CD4-positive, alpha-beta T cell treated with Interferon alpha-2 for 1 hour (primary cell): Measurements from ENCODE around the gene BRINP1.
A peak's percentile ranks its signal among the peaks of the same experiment; 100 is the strongest.

Experiments used
- DNase-seq, 2 donors: peaks; one replicate each; pipeline ENCODE4 v3.0.0-alpha.2; 2020 to 2022

The BRINP1 gene, protein sequence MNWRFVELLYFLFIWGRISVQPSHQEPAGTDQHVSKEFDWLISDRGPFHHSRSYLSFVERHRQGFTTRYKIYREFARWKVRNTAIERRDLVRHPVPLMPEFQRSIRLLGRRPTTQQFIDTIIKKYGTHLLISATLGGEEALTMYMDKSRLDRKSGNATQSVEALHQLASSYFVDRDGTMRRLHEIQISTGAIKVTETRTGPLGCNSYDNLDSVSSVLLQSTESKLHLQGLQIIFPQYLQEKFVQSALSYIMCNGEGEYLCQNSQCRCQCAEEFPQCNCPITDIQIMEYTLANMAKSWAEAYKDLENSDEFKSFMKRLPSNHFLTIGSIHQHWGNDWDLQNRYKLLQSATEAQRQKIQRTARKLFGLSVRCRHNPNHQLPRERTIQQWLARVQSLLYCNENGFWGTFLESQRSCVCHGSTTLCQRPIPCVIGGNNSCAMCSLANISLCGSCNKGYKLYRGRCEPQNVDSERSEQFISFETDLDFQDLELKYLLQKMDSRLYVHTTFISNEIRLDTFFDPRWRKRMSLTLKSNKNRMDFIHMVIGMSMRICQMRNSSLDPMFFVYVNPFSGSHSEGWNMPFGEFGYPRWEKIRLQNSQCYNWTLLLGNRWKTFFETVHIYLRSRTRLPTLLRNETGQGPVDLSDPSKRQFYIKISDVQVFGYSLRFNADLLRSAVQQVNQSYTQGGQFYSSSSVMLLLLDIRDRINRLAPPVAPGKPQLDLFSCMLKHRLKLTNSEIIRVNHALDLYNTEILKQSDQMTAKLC

DNA sequence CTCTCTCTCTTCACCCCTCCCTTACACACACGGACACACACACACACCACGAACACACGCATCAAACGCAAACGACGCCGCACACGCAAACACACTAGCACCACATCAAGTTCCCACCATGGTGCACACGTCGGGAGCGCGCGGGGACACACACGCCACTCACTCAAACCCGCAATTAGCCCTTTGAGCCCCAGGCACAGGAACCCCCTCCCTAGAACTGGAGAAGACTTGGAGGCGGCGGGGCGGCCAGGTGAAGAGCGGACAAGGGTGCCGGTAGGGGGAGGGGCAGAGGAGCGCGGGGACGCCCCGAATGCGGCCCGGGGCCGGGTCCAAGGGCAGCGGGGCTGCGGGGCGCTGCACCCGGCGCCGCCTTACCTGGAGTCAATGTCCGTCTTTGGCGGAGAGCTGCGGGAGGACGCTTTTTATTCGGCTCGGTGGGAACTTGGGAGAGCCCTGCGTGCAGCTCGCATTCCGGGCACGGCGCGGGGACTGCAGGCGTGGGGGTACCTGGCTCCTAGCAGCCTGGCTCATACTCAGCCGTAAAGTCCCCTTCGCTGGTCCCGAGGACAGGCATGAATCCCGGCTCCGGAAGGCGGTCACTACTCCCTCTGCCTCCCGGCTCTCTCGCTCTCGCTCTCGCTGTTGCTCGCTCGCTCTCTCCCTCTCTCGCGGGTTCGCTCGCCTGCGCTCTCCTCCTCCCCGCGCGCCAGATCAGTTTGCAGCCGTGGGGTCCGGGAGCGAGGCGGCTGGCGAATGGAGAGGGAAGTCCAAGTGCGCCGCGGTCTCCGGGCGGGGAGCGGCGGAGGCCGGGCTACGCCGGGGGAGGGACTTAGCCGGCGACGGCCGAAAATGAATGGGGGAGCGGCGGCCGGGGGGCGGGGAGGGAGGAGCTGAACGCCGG lies at the start of gene BRINP1:
TSS of gene BRINP1 (minus strand) at position 755 of the 901 bp plus-strand sequence. CDS start 56,080 bp downstream, outside the sequence.
- DNase-seq: no peak

DNA sequence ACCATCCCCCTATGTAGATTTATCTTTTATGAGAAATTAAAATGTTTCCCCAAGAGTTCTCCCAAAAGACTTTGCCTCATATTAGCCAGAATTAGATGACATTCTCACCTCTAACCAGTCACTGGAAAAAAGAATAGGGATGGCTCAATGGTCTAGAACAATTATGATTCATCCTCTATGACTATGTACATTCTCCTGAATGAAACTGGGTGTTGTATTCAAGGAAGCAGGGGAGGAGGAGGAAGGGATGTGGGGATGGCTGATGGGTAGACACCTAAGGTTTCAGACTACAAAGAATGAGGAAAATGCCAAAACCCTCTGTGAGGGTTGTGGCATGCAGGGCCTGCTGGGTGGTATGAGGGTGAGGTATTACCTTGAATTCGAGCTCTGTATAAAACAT lies 49.5 kb upstream of the BRINP1 start:
- no peak for DNase-seq

DNA sequence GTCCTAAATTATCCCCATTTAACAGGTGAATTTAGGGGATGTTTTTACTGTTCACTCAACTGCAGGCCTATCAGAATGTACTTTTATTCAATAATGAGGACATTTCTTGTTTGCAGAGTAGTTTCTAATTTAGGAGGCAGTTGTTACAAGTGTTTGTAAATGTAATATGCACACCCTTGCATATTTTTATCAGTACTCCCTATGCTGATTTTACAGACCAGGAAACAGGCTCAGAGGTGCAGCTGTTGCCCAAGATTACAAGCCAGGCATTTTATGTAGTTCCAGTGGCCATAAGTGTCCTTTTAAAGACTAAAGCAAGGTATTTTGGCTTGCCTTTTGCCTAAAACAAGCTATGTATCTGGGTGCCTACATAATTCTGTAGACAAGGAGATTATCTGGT lies 47.6 kb upstream of the BRINP1 start:
- DNase-seq: no peak

DNA sequence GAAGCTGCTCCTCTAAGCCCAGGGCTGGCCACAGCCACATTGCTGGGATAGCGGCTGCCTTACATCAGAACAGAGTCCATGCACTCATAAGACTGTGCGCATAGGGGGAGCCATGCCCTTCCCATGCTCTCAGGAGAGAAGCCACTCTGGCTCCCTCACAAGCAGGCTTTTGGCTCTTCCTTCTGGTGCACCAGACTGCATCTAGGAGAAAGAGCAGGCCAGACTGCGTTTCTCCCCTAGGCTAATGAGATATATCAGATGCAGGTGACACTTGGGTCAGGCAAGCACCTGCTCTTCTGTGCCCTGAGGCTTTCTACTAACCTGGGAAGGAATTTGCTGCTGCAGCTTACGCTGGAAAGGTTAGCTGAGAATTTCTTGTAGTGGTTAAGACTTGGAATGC lies 43.2 kb upstream of the BRINP1 start:
- no peak for DNase-seq

DNA sequence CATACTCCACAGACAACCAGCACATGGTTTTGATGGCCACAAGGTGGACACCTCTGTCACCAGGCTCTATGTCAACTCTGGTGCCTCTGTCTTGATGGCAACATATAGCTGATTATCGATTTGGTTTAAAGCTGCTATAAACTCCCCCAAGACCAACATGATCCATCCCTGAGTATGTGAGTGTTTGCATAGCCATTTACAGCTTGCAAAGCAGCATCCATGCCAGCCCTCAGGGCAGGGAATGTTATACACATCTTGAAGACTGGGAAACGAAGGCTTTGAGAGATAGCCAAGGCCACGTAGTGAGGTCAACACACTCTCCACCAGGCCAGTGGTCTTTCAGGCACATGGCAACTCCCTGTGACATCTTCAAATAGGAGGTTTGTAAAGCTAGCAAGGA lies 40.3 kb upstream of the BRINP1 start:
- no peak for DNase-seq

DNA sequence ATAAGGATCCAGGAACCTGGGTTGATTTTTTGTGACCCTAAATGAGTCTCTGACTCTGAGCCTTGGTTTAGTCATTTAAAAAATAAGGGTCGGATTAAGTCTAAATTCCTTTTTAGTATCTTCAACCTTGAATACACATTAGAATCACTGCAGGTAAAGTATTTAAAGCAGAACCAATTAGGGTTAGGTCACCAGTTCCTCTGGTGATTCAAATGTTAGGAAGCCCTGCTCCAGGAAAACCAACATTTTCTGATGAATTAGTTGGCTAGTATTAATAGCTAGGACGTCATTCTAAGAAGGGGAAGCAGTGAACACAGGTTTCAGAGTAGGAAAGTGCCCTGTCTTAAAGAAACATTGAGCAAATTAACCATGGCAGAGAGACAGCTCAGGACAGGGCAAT lies 31.4 kb upstream of the BRINP1 start:
- no peak for DNase-seq

DNA sequence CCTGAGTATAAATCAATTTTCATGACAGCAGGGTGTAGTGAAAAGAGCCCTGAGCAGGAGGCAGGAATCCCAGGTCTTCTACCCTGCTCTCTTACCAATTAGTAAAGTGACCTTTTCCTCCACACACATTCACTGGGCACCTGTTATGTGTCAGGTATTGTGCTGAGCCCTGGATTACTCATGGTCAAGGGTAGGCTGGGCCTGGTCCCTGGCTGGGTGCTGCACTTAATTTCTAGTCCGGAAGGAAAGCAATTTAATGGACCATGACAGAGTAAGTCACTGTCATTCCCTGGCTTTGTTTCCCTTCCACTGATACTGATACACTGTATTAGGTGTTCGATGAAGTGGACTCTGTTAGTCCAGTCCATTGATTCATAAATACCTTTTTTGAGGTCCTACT lies 29.1 kb upstream of the BRINP1 start:
- no peak for DNase-seq

DNA sequence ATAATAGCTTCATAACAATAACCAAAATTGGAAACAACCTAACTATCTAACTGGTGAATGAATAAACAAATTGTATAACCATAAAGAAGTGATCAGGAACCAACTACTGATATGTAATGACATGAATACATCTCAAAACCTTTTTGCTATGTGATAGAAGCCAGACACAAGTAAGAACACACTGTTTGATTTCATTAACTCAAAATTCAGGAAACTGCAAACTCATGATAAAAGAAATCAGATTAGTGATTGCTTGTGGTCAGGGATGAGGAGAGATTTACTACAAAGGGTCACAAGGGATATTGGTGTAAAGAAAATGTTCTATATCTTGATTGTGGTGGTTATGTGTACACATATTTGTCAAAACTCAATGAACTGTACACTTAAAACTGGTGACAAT lies 22.6 kb upstream of the BRINP1 start:
- DNase-seq: no peak

DNA sequence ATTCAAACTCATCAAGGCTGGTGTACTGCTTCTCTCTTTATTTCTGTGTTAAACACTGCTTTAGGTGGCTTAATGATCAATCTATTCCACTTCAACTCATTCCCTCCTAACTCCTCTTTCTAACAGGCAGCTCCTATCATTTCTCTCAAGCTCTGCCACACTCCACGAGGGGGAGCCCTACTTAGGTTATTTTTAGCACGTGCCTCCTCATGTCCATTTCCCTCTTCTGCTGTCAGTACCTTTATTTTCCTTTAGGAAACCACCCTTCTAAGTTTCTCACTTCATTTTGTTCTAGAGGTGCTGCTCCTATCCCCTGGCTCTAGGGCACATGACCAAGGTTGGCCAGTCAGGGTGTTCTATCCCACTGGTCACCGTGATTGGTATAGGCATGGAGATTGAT lies 6.7 kb upstream of the BRINP1 start:
- no peak for DNase-seq

DNA sequence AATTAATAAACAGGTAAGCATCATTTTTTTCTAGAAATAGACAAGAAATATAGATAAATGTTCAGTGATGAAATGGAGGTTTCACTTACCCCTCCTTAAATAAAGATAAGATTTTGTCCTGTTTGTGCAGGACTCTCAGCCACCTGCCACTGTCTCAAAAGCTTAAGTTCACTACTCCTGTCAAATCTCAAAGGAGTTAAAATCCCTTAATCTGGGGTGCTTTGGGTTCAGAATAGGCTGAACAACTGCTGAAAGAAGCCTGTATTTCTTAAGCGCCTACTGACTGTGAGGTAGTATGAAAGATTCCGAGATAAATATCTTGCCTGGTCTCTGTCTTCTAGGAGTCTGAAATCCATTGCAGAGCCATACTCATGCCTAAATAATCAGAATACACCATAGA lies 3.7 kb upstream of the BRINP1 start:
- no peak for DNase-seq

DNA sequence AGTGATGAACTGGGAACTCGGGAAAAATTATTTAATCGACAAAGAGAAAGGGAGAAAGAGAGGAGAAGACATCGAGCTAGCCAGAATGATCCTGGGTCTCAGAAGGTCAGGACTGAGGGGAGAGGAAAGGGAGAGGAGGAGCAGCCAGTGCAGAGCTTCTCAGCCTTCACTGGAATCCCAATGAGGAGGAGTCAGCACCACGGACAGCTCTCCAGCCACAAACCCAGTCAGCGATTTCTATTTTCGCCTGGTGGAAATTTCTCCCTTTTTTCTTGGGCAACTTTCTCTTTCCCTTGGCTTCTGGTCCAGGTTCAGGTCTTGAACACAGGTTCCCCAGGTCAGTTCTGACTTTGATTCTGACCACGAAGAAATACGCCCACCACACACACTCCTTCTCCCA lies 1.6 kb upstream of the BRINP1 start:
- DNase-seq: no peak

DNA sequence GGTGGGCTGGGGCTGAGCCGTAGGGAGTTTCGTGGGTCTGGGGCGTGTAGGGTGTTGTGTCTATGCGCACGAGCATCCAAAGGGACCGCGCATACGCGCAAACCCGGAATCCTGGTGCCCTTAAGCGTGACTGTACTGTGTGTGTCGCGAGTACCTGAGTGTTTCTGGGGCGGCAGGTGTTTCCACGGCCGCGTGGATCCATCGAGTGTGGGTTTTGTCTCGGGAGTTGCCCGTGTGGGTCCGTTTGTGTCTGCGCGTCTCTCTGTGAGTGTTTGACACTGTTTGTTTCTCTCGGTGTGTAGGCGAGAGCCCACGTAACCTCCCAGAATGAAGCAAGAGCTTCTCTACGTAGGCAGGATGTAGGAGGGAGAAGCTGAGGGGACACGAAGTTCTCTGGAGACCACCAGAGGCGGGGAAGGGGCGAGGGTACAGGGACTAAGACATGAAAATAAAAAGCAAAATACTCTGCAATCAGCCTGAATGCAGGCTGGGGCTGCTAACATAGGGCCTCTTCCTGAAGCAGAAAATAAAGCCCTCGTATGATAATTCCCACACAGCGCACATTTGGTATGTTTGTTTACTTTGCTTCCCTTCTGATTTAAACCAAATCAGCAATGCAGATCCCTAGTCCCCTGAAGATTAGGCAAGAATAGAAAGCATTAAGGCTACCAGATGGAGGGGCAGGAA lies 588 bp upstream of the BRINP1 start:
- DNase-seq: no peak

DNA sequence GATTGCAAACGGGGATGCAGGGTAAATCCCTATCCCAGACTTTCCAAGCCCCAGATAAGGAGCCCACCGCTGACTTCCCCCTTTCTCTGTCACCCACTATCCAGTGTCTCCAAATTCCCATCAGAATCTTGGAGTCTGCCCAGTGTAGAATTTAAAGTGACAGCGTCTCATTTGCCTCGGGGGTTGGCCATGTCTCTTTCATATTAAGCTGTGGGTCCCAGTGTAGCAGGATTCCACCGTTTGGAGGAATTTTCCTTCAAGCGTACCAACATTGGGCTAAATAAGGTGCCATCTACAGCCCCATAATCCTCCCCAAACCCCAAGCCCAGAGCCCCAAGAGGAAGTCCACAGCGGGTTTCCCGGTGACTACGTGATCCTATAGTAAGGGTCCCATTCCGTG lies 1.1 kb downstream of the BRINP1 start:
- DNase-seq: no peak

DNA sequence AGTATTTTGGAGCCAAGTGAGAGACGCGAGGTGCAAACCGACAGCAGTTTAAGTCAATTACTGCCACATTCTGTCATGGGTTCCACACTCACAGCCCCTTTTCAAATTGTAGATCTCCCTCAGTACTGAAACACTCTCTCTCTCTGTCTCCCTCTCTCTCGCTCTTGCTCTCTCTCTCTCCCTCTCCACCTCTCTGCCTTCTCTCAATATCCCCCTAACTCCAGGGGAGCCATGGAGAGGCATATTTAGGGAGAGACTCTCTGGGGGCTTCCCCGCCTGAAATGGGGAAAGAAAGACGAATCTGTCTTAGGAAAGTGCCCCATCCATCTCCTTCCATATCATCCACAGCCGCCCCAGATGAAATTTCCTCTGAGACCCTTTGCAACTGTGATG lies 1.6 kb downstream of the BRINP1 start:
- DNase-seq: no peak

DNA sequence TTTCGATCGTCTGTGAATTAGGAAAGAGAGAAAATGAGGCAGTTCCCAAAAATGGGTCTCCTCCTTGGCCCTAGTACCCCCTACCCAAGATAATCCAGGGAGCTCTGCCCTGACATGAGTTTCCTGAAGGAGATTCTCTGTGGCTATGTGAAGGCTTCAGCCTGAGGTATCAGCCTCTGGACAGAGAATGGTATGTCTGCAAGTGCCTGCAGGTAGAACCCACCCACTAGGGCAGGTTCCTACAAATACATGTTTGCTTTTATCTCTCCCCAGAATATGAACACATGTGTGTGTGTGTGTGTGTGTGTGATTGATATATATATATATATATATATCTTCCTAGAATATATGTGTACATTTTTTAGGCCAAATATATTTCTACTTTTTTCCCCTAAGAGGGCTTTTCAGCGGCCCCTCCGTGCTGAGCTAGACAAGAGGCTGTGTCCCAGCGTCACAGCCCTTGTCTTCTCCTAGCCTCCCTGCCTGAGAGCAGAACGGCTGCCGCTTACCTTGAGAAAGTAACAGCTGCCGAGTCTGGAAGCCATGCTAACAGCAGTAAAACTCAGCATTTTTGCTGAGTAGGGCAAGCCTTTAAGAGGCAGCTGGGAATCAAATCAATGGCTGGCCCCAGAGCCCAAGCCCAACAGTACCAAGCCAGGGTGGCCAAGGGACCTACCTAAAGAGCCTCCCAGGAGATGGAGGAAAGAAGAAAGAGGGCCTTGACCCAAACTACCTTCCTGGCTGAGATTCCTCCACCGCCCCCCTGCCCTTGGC lies 2.1 kb downstream of the BRINP1 start:
- DNase-seq: no peak

DNA sequence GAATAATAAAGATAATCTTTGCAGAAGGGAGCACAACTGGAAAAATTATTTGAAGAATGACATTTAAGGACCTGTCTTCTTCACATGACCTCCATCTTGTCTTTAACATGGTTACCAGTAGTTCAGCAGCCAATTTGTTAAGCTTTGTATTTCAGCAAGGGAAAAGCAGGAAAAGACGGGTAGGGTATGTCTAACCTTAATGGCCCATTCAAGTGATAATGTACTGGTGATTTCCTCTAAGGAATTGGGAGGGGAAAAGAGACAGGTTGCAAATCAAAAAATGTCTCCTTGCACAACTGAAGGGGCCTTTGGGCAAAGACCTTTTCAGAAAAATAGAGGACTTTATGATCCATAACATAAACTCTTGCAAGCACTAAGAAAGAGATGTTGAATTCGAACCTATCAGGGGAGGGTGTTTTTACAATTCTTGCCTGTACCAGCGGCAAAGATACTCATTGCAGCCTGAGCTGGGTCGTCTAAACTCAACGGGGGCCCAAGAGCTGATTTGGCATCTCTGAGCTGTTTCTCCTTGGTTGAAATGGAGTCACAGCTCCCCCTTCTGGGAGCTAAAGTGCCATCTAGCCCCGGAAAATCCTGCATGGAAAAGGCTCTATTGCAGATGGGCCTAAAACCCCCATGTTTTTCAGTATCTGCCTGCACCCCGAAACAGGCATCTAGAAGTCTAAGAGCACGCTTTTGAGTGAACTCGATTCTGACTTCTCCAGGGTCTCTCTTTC lies 3.8 kb downstream of the BRINP1 start:
- peak in 1 of 2 donors; percentile 0 for DNase-seq

DNA sequence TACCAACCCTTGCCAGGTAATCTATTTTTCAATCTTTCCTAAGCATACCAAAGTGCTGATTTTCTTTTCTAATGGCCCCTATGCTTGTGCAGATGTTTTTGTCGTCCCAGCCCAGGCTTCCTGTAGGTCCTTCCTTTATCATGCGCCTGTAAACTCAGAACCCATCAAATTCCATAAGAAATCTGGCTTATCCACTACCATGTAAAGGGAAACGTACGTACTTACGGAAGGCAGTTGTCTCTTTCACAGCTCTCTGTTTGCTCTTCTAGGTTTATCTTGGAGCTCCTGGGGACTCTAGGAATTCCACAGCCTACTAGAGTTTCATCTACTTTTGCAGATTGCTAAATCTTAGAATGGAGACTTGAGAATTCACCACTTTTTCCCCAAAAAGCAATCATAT lies 9.0 kb downstream of the BRINP1 start:
- DNase-seq: no peak

DNA sequence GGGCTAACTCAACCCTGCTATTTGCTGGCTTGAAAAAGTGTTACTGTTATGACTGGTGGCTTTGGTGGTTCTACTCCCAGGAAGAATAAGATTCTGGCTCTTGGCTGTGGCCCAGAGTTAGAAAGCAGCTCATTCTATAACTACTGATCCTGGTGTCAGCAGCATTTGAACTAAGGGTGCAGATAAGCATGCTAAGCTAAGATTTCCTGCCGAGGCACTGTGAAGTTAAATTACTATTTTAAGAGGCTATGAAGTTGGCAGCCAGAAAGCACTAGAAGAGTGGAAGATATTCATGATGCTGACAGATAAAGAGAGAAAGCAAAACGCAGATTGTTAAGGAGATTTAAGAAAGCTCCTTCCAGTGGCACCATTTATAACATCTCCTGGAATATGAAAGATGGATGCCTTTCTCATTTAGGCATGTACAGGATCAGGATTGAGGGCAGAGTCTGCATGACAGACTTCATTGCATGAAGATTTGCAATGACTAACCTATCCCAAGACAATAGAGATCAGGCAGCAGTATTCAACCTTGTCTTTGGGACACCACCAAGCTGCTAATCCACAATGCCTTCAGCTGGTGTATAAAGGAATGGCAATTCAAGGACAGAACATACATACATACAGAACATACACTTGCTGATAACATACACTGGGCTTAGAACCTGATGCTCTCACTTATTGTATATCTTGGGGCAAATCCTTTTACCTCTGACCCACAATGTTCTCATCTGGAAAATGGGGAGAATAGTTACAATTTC lies 11.7 kb downstream of the BRINP1 start:
- no peak for DNase-seq

DNA sequence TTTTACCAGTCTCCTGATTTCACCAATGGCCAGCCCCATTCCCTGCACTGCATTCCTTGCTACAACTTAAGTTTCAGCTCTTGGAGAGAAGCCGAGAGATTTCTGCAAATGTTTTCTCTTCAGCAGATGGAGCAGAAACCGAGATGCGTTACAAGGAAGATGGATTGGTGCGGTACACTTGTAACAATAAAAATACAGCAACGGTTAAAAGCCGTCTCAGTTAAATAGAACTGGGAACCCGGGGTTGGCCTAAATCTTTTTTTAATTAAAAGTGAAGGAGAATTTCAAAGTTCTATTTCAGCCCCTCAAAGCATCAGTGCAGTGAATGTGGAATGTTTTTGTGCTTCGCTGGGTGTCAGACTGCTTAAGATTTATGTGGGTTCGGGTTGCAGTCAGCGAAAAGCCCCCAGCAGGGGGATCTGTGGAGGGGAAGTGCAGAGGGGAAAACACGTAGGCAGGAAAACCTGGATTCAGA lies 19.8 kb downstream of the BRINP1 start:
- no peak for DNase-seq
